Neural progenitor cell (in vitro differentiated cells): ENCODE data around the gene CCDC178.

Source experiments
- CTCF ChIP-seq: fragments of 200-600 bp; sonication (generic); IDR thresholded peaks from 2 replicates; pipeline ENCODE4 v1.5.1; 2017; ENCODE audit warnings: antibody characterized with exemption, mild to moderate bottlenecking
- EZH2 ChIP-seq: fragments of 200-600 bp; sonication (generic); IDR thresholded peaks from 2 replicates; pipeline ENCODE4 v1.6.1; 2017; ENCODE audit warnings: antibody characterized with exemption, mild to moderate bottlenecking, moderate library complexity

GRCh38 chr18:33040213-33040612, 400.3 kb downstream of the CCDC178 start:
- TF ChIP-seq CTCF (no peak), EZH2 (no peak)
